K562 (cell line): ENCODE measurements around the gene PHTF2. TPM values are rescaled to one million over a fixed set of nuclear protein-coding genes. Genes with fewer than 3 reads are reported as not detected.

ENCODE experiments used
- ZBTB1 ChIP-seq: sonication (generic); formaldehyde crosslinking; IDR thresholded peaks from 2 replicates; pipeline ENCODE4 v1.8.1; 2023; ENCODE audit warnings: missing genetic modification reagents, low read depth, mild to moderate bottlenecking, borderline replicate concordance
- ZNF24 ChIP-seq: fragments of 450-650 bp; IDR thresholded peaks from 2 replicates; pipeline ENCODE4 v1.6.1; 2016
- polyA plus RNA-seq, 8 experiments: library from polyadenylated mRNA; depleted of rRNA in 4 of 8; stranded (reverse) in 5 of 8; unstranded in 3 of 8; fragments of >200 nt; fragmentation: Nextera tagmentation in 2 of 8; fragmentation: Illumina TruSeq in 1 of 8; extraction: Ambion mirVana in 2 of 8; extraction: Trizol in 1 of 8; gene quantifications; 2 replicates each; pipeline versions ENCODE4 v1.2.1 to v1.2.3, GENCODE V29; 2011 to 2014; ENCODE audit warnings: inconsistent platforms in 1 of 8, missing spikeins in 1 of 8
- total RNA-seq, 7 experiments: library from RNA; depleted of rRNA in 6 of 7; stranded (reverse); fragments of >200 nt in 6 of 7; fragmentation: Illumina TruSeq in 2 of 7; extraction: Trizol in 2 of 7; gene quantifications; 2 replicates each; pipeline versions ENCODE4 v1.2.1 to v1.2.3, GENCODE V29; 2011 to 2021; ENCODE audit warnings: low replicate concordance in 1 of 7
- TF ChIP-seq, protein P1 (sequence below), 3 experiments: IDR thresholded peaks in 2 of 3; conservative IDR thresholded peaks in 1 of 3; 2 replicates each; pipeline ENCODE4 v1.5.1; 2011 to 2012; ENCODE audit warnings: low read length in 3 of 3, mild to moderate bottlenecking in 3 of 3, control low read depth in 2 of 3, improper control_type of control experiment in 1 of 3, inconsistent platforms in 1 of 3, low read depth in 1 of 3, mixed read lengths in 1 of 3, moderate library complexity in 1 of 3; ENCODE audit not compliant: insufficient read depth in 2 of 3
- TF ChIP-seq, protein P2 (sequence below), 2 experiments: fragments of 450-650 bp; IDR thresholded peaks; 2 replicates each; pipeline ENCODE4 v1.6.1; 2016; ENCODE audit warnings: mild to moderate bottlenecking in 2 of 2, borderline replicate concordance in 1 of 2, low read depth in 1 of 2, moderate library complexity in 1 of 2
- TF ChIP-seq, protein P3 (sequence below): sonication (generic); formaldehyde crosslinking; IDR thresholded peaks from 2 replicates; pipeline ENCODE4 v1.8.1; 2022; ENCODE audit warnings: missing genetic modification reagents

The PHTF2 gene
- total and polyA plus RNA-seq, 9 of the 15 experiments (the other 6 are each of a cell fraction or from before 2014, with no cell fraction given), result 17.9 to 43.6 (median 25.4) TPM

DNA sequence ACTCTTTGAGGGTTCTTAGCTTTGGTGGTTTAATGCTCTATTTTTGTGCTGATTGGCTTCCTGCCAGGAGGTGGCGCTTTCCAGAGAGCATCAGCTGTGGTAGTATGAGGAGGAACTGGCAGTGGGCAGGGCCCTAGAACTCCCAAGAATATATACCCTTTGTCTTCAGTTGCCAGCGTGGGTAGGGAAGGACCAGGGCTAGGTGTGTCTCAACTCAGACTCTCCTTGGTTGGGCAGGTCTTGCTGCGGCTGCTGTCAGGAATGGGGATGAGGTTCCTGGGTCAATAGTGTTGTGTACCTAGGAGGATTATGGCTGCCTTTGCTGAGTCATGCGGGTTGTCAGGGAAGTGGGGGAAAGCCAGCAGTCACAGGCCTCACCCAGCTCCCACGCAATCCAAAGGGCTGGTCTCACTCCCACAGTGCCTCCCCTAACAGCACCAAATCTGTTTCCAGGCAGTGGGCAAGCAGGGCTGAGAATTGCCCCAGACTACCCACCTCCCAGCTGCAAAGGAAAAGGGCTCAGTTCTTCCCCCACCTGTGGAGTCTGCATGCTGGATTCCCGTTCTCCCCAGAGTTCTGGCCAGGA is 191.5 kb downstream of the PHTF2 start (continued):
- TF ChIP-seq, protein P1, sequence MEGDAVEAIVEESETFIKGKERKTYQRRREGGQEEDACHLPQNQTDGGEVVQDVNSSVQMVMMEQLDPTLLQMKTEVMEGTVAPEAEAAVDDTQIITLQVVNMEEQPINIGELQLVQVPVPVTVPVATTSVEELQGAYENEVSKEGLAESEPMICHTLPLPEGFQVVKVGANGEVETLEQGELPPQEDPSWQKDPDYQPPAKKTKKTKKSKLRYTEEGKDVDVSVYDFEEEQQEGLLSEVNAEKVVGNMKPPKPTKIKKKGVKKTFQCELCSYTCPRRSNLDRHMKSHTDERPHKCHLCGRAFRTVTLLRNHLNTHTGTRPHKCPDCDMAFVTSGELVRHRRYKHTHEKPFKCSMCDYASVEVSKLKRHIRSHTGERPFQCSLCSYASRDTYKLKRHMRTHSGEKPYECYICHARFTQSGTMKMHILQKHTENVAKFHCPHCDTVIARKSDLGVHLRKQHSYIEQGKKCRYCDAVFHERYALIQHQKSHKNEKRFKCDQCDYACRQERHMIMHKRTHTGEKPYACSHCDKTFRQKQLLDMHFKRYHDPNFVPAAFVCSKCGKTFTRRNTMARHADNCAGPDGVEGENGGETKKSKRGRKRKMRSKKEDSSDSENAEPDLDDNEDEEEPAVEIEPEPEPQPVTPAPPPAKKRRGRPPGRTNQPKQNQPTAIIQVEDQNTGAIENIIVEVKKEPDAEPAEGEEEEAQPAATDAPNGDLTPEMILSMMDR (IDR thresholded peaks at IDR 0.05 in 2 of 3, conservative IDR thresholded peaks at IDR 0.05 in 1 of 3; ENCODE audit: insufficient read depth in 2 of 3, low read depth in 1 of 3, low read length in 3 of 3), result peak; percentile 35 to 69 (median 57)
- TF ChIP-seq ZNF24 (no peak), ZBTB1 (CRISPR knock-in tag) (no peak)
- TF ChIP-seq, protein P2, sequence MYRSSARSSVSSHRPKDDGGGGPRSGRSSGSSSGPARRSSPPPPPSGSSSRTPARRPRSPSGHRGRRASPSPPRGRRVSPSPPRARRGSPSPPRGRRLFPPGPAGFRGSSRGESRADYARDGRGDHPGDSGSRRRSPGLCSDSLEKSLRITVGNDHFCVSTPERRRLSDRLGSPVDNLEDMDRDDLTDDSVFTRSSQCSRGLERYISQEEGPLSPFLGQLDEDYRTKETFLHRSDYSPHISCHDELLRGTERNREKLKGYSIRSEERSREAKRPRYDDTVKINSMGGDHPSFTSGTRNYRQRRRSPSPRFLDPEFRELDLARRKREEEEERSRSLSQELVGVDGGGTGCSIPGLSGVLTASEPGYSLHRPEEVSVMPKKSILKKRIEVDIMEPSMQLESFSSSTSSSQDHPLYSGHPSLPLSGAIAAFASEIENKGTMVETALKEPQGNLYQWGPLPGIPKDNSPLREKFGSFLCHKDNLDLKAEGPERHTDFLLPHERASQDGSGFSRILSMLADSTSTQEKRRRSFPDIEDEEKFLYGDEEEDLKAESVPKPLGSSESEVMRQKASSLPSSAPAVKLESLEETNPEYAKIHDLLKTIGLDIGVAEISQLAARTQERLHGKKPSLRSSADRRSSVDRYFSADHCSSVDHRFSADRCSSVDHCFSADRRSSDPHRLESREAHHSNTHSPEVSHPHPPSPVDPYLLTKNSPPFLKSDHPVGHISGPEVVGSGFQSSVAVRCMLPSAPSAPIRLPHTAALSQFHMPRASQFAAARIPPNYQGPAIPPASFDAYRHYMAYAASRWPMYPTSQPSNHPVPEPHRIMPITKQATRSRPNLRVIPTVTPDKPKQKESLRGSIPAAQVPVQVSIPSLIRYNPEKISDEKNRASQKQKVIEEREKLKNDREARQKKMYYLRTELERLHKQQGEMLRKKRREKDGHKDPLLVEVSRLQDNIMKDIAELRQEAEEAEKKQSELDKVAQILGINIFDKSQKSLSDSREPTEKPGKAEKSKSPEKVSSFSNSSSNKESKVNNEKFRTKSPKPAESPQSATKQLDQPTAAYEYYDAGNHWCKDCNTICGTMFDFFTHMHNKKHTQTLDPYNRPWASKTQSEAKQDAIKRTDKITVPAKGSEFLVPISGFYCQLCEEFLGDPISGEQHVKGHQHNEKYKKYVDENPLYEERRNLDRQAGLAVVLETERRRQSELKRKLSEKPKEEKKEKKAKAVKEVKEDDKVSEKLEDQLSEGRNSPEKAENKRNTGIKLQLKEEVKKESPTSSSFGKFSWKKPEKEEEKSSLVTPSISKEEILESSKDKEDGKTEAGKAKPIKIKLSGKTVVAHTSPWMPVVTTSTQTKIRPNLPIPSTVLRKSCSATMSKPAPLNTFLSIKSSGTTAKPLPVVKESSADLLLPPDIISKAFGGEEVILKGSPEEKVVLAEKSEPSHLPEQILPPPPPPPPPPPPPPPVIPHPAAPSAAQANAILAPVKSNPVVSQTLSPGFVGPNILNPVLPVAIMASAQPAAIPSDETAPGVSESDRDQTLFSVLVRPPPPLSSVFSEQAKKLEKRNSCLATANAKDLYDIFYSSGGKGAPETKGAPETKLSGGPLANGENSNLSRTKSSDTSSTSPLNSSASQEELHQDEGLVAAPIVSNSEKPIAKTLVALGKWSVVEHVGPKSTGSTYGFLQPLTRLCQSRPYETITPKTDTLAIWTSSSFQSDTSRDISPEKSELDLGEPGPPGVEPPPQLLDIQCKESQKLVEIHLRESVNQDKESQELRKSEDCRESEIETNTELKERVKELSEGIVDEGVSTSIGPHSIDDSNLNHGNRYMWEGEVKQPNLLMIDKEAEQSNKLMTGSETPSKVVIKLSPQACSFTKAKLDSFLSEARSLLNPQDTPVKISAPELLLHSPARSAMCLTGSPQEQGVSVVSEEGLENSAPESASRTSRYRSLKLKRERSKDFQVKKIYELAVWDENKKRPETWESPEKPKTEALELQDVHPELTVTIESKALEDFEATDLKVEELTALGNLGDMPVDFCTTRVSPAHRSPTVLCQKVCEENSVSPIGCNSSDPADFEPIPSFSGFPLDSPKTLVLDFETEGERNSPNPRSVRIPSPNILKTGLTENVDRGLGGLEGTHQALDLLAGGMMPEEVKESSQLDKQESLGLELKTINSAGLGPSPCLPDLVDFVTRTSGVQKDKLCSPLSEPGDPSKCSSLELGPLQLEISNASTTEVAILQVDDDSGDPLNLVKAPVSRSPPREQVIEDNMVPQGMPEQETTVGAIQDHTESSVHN (IDR thresholded peaks at IDR 0.05; ENCODE audit: borderline replicate concordance in 1 of 2, low read depth in 1 of 2), result peak in 1 of 2 experiments; percentile 60; a peak in 1 of 4 replicates
- TF ChIP-seq, protein P3, sequence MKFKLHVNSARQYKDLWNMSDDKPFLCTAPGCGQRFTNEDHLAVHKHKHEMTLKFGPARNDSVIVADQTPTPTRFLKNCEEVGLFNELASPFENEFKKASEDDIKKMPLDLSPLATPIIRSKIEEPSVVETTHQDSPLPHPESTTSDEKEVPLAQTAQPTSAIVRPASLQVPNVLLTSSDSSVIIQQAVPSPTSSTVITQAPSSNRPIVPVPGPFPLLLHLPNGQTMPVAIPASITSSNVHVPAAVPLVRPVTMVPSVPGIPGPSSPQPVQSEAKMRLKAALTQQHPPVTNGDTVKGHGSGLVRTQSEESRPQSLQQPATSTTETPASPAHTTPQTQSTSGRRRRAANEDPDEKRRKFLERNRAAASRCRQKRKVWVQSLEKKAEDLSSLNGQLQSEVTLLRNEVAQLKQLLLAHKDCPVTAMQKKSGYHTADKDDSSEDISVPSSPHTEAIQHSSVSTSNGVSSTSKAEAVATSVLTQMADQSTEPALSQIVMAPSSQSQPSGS (CRISPR knock-in tag), result no peak
